HG03565 (cell line): Measurements from ENCODE around the gene FEZ2.
"Not testable (repeated sequence)": the region's sequence is repeated elsewhere in the genome, so short reads cannot be mapped to it uniquely, and the experiment has no call there.

Experiments
- ATAC-seq: cut with Tn5 transposase; IDR thresholded peaks from one replicate; pipeline ENCODE4 v1.9.1; 2021; ENCODE audit warnings: mild to moderate bottlenecking, moderate library complexity; ENCODE audit not compliant: unreplicated experiment

FEZ2 gene

GRCh38 chr2:36597532-36598377 lies at the start of gene FEZ2:
TSS of gene FEZ2 (minus strand) at chr2:36598168. CDS start at chr2:36598142, 26 bp downstream.
- ATAC-seq: peak; percentile 98

- no peak for ATAC-seq
Measured at GRCh38 chr2:36634981-36635597, 37.1 kb upstream of the FEZ2 start.

GRCh38 chr2:36633470-36634092 lies 35.6 kb upstream of the FEZ2 start:
- ATAC-seq: no peak

- no peak for ATAC-seq
Measured at GRCh38 chr2:36626756-36627155, 28.8 kb upstream of the FEZ2 start.

- no peak for ATAC-seq
Measured at GRCh38 chr2:36626071-36626470, 28.1 kb upstream of the FEZ2 start.

- ATAC-seq: no peak
Measured at GRCh38 chr2:36625304-36625703, 27.3 kb upstream of the FEZ2 start.

- no peak for ATAC-seq
Measured at GRCh38 chr2:36620321-36620720, 22.4 kb upstream of the FEZ2 start.

GRCh38 chr2:36618381-36618780 lies 20.4 kb upstream of the FEZ2 start:
- peak; percentile 99 for ATAC-seq

GRCh38 chr2:36616947-36617346 lies 19.0 kb upstream of the FEZ2 start:
- no peak for ATAC-seq

- no peak for ATAC-seq
Measured at GRCh38 chr2:36615222-36615621, 17.3 kb upstream of the FEZ2 start.

- ATAC-seq: no peak
Measured at GRCh38 chr2:36613801-36614200, 15.8 kb upstream of the FEZ2 start.

- ATAC-seq: no peak
Measured at GRCh38 chr2:36611316-36611990, 13.5 kb upstream of the FEZ2 start.

GRCh38 chr2:36609507-36609906 lies 11.5 kb upstream of the FEZ2 start:
- no peak for ATAC-seq

GRCh38 chr2:36607947-36608346 lies 10.0 kb upstream of the FEZ2 start:
- ATAC-seq: no peak

- no peak for ATAC-seq
Measured at GRCh38 chr2:36606925-36607324, 9.0 kb upstream of the FEZ2 start.

- no peak for ATAC-seq
Measured at GRCh38 chr2:36605273-36605672, 7.3 kb upstream of the FEZ2 start.

- not testable (repeated sequence) for ATAC-seq
Measured at GRCh38 chr2:36603629-36604028, 5.7 kb upstream of the FEZ2 start.

- ATAC-seq: no peak
Measured at GRCh38 chr2:36597003-36597531, 901 bp downstream of the FEZ2 start.

- ATAC-seq: no peak
Measured at GRCh38 chr2:36596397-36596796, 1.6 kb downstream of the FEZ2 start.

GRCh38 chr2:36594849-36595248 lies 3.1 kb downstream of the FEZ2 start:
- no peak for ATAC-seq

GRCh38 chr2:36589230-36589630 lies 8.7 kb downstream of the FEZ2 start:
- ATAC-seq: no peak
